HepG2 (cell line): ENCODE measurements around the gene KLHL35. TPM values are rescaled to one million over a fixed set of nuclear protein-coding genes. Genes with fewer than 3 reads are reported as not detected.

Experiments used
- FOXP4 ChIP-seq: sonication (generic); formaldehyde crosslinking; IDR thresholded peaks from 2 replicates; pipeline ENCODE4 v1.4.0; 2020; ENCODE audit warnings: missing genetic modification reagents
- GLI4 ChIP-seq: sonication (generic); formaldehyde crosslinking; IDR thresholded peaks from 2 replicates; pipeline ENCODE4 v1.5.1; 2020; ENCODE audit warnings: missing genetic modification reagents, mild to moderate bottlenecking, moderate library complexity, borderline replicate concordance
- HNRNPL ChIP-seq: fragments of 200-400 bp; formaldehyde crosslinking; IDR thresholded peaks from 2 replicates; pipeline ENCODE4 v1.6.1; 2017; ENCODE audit warnings: mild to moderate bottlenecking, low read depth, low read length
- PPARG ChIP-seq: conservative IDR thresholded peaks from 2 replicates; pipeline ENCODE4 v1.6.1; 2016; ENCODE audit warnings: missing biosample characterization, missing genetic modification reagents
- SOX6 ChIP-seq, 2 experiments: fragments of 450-650 bp in 1 of 2; sonication (generic) in 1 of 2; formaldehyde crosslinking in 1 of 2; IDR thresholded peaks; 2 replicates each; pipeline versions ENCODE4 v1.4.0 to v1.6.1; 2017 to 2020; ENCODE audit warnings: antibody characterized with exemption in 1 of 2, mild to moderate bottlenecking in 1 of 2, missing genetic modification reagents in 1 of 2
- THAP9 ChIP-seq: sonication (generic); formaldehyde crosslinking; IDR thresholded peaks from 2 replicates; pipeline ENCODE4; 2020; ENCODE audit warnings: missing genetic modification reagents, mild to moderate bottlenecking, borderline replicate concordance
- YEATS2 ChIP-seq: sonication (generic); formaldehyde crosslinking; IDR thresholded peaks from 2 replicates; pipeline ENCODE4 v1.4.0; 2020; ENCODE audit warnings: missing genetic modification reagents, borderline replicate concordance
- ZBTB40 ChIP-seq, 2 experiments: fragments of 450-650 bp in 1 of 2; sonication (generic) in 1 of 2; formaldehyde crosslinking in 1 of 2; IDR thresholded peaks; 2 replicates each; pipeline versions ENCODE4 v1.6.1 to v1.8.0; 2016 to 2022; ENCODE audit warnings: antibody characterized with exemption in 1 of 2, mild to moderate bottlenecking in 1 of 2, missing genetic modification reagents in 1 of 2
- ZNF24 ChIP-seq: fragments of 450-650 bp; IDR thresholded peaks from 2 replicates; pipeline ENCODE4 v1.6.1; 2017; ENCODE audit warnings: antibody characterized with exemption, mild to moderate bottlenecking
- ZNF557 ChIP-seq: sonication (generic); formaldehyde crosslinking; IDR thresholded peaks from 2 replicates; pipeline ENCODE4 v1.4.0; 2020; ENCODE audit warnings: missing genetic modification reagents
- polyA plus RNA-seq, 8 experiments: library from polyadenylated mRNA; depleted of rRNA in 3 of 8; stranded (reverse) in 7 of 8; unstranded in 1 of 8; fragments of >200 nt; fragmentation: Illumina TruSeq in 4 of 8; extraction: Trizol in 4 of 8; gene quantifications; 2 replicates each; pipeline versions ENCODE4 v1.2.1 to v1.2.3, GENCODE V29; 2011 to 2016; ENCODE audit warnings: low read depth in 4 of 8, missing spikeins in 1 of 8, mixed read lengths in 1 of 8; ENCODE audit not compliant: insufficient read depth in 1 of 8
- total RNA-seq, 5 experiments: library from RNA; depleted of rRNA; stranded (reverse); fragments of >200 nt; fragmentation: Illumina TruSeq; extraction: Trizol; gene quantifications; 2 replicates each; pipeline ENCODE4 v1.2.3, GENCODE V29; 2016; ENCODE audit warnings: low read depth in 1 of 5
- TF ChIP-seq, protein P1 (sequence below): IDR thresholded peaks from 2 replicates; pipeline ENCODE4 v1.6.1; 2012; ENCODE audit warnings: inconsistent platforms

Gene KLHL35
- total and polyA plus RNA-seq, 2 of the 13 experiments (the other 11 are each of a cell fraction or from before 2014, with no cell fraction given) = not detected

DNA sequence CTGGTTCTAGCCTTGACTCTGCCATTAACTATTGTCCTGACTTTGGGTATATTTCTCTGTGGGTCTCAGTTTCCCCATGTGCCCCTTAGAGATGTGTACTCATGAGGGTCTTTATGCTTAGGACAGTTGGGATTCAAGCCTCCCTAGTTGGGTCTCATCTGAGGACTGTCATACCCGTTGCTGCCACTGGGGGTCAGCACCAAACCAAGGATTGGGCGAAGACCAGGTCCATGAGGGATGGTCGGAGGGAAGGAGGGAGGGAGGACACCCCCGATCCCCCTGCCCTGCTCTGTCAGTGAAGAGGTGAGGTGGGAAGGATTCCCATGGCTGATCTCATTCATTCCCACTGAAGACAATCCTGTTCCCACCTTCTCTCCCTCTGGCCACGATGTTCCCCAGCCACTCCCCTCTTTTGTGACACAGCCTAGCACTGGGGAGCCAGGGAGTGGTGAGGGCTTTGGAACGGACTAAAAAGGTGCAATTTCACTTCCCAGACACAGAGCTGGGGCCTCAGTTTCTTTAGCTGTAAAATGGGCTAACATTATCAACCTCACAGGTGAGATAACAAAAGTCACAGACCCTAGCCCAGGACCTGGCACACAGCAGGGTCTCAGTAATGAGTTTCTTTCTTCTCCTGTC, 12.4 kb upstream of the KLHL35 start (continued):
- no peak for TF ChIP-seq FOXP4 (CRISPR knock-in tag)
- 0 out of 2 replicates have a peak, but pooled peaks have one; percentile 14 for TF ChIP-seq THAP9 (CRISPR knock-in tag)
- peak; percentile 35; the same call in 1 of the 2 replicates for TF ChIP-seq YEATS2 (CRISPR knock-in tag)
- no peak for TF ChIP-seq ZNF24
- TF ChIP-seq PPARG (CRISPR knock-in tag) = 0 out of 2 replicates have a peak, but pooled peaks have one; percentile 7
- TF ChIP-seq ZNF557 (CRISPR knock-in tag) = no peak
- TF ChIP-seq ZBTB40 (IDR thresholded peaks at IDR 0.05) = no peak
- no peak for TF ChIP-seq ZBTB40 (CRISPR knock-in tag; IDR thresholded peaks at IDR 0.05)
- no peak for TF ChIP-seq HNRNPL
- TF ChIP-seq SOX6 (IDR thresholded peaks at IDR 0.05) = no peak
- 0 out of 2 replicates have a peak, but pooled peaks have one; percentile 19 for TF ChIP-seq SOX6 (CRISPR knock-in tag; IDR thresholded peaks at IDR 0.05)
- TF ChIP-seq, protein P1, sequence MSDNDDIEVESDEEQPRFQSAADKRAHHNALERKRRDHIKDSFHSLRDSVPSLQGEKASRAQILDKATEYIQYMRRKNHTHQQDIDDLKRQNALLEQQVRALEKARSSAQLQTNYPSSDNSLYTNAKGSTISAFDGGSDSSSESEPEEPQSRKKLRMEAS = peak; percentile 32; the same call in 1 of the 2 replicates
- no peak for TF ChIP-seq GLI4
